ENCODE measurements around the gene SHISAL2A.

- TF ChIP-seq CTCF (IDR thresholded peaks at IDR 0.05), result no peak
- TF ChIP-seq ZFX (IDR thresholded peaks at IDR 0.05; ENCODE audit: borderline replicate concordance), result no peak
These were observed 48.2 kb downstream of the SHISAL2A start for GRCh38 chr1:52681136-52681535.

Data from 22Rv1 (cell line).